ENCODE results near the gene OSBPL10.

DNA sequence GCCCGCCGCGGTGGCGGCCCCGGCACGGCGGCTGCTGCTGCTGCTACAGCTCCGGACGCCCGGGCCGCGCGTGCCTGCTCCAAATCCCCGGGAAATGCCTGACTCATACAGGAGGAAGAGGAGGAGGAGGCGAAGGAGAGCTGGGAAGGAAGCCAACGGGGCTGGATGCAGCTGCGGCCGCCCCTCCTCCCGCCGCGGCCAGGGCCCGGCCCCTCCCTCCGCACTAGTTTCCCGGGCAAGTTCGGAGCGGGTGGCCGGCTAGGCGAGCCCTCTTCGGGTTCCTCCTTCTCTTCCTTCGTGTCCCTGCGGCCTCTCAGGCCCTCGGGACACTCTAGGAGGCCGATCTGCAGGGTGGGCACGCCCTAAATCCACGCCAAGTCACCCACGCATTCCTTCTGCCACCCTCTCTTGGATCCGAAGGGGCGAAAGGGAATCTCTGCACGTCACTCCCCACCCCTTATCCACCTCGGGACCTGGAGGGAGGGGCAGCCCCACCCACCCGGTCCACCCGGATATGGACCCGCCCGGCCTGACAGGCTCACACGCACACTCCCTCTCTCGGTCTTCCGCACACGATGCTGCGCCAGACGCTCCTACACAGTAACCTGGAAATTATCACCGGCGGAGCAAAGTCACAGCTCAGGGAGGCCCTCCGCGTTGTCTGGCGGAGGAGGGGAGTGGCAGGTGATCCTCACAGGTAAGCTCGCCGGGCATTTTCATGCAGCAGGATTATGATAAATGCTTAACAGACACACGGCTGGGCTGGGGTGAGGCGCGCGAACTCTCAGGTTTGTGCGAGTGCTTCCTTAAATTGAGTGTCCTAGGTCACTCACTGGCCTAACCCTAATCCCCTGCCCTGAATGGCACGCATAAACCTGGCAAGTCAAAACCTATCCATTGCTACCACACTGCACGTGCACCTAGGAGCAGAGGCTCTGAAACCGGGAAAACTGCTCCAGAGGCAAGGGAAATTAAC is at the start of gene OSBPL10, which contains the start of gene ZNF860:
- TF ChIP-seq, protein P1, sequence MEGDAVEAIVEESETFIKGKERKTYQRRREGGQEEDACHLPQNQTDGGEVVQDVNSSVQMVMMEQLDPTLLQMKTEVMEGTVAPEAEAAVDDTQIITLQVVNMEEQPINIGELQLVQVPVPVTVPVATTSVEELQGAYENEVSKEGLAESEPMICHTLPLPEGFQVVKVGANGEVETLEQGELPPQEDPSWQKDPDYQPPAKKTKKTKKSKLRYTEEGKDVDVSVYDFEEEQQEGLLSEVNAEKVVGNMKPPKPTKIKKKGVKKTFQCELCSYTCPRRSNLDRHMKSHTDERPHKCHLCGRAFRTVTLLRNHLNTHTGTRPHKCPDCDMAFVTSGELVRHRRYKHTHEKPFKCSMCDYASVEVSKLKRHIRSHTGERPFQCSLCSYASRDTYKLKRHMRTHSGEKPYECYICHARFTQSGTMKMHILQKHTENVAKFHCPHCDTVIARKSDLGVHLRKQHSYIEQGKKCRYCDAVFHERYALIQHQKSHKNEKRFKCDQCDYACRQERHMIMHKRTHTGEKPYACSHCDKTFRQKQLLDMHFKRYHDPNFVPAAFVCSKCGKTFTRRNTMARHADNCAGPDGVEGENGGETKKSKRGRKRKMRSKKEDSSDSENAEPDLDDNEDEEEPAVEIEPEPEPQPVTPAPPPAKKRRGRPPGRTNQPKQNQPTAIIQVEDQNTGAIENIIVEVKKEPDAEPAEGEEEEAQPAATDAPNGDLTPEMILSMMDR (IDR thresholded peaks at IDR 0.05), result no peak
- no peak for TF ChIP-seq EZH2 (IDR thresholded peaks at IDR 0.05; ENCODE audit: borderline replicate concordance, insufficient read depth, low read depth, low read length, poor library complexity, severe bottlenecking)

All from B cell (primary cell).